ENCODE measurements around the gene HOXB4. TPM values are rescaled to one million over a fixed set of nuclear protein-coding genes. Genes with fewer than 3 reads are reported as not detected.

The HOXB4 gene
- total and polyA plus RNA-seq, 2 donors (not counting 1 experiment from before 2014, with no cell fraction given) = 3.8 to 8.9 TPM

GRCh38 chr17:48528936-48529682, 49.0 kb downstream of the HOXB4 start:
- TF ChIP-seq EZH2 (IDR thresholded peaks at IDR 0.05; ENCODE audit: low read length, missing control alignments) (no peak), CTCF (conservative IDR thresholded peaks at IDR 0.05 in 1 of 2, IDR thresholded peaks at IDR 0.05 in 1 of 2; ENCODE audit: low read depth in 1 of 2, low read length in 2 of 2) (no peak)
- Histone ChIP-seq H3K79me2 (ENCODE audit: control insufficient read depth, insufficient read depth, low read length) (no peaks in the 10 kb centered on the region), H3K9ac (ENCODE audit: insufficient read depth, low read length) (no peak overlapping the region), H3K27ac (ENCODE audit: insufficient read depth, low read length) (no peak overlapping the region), H3K9me3 (ENCODE audit: control insufficient read depth, insufficient read depth, low read depth, low read length) (no peaks in the 10 kb centered on the region), H2AFZ (ENCODE audit: low read length) (no peak overlapping the region), H3K4me3 (replicated peaks in 1 of 4; ENCODE audit: control extremely low read depth in 1 of 4, insufficient read depth in 1 of 4, low read depth in 3 of 4, low read length in 4 of 4) (no peak overlapping the region), H3K4me1 (ENCODE audit: control insufficient read depth, extremely low read depth, insufficient read depth, low read length) (no peaks in the 10 kb centered on the region), H3K36me3 (ENCODE audit: control insufficient read depth, insufficient read depth, low read length) (no peaks in the 10 kb centered on the region), H3K4me2 (ENCODE audit: extremely low read depth, insufficient read depth, low read length) (no peak overlapping the region), H4K20me1 (ENCODE audit: control insufficient read depth, extremely low read depth, insufficient read depth, low read length) (no peaks in the 10 kb centered on the region), H3K27me3 (ENCODE audit: control insufficient read depth, insufficient read depth, low read length) (no peaks in the 10 kb centered on the region)
- DNase-seq (ENCODE audit: low read depth in 2 of 2) = no peak

- H3K9me3 ChIP-seq (ENCODE audit: control insufficient read depth, insufficient read depth, low read depth, low read length) = no peaks in the 10 kb centered on the region
- no peaks in the 10 kb centered on the region for H3K4me1 ChIP-seq (ENCODE audit: control insufficient read depth, extremely low read depth, insufficient read depth, low read length)
- H3K79me2 ChIP-seq (ENCODE audit: control insufficient read depth, insufficient read depth, low read length) = no peaks in the 10 kb centered on the region
- no peak for TF ChIP-seq EZH2 (IDR thresholded peaks at IDR 0.05; ENCODE audit: low read length, missing control alignments)
- TF ChIP-seq CTCF (conservative IDR thresholded peaks at IDR 0.05 in 1 of 2, IDR thresholded peaks at IDR 0.05 in 1 of 2; ENCODE audit: low read depth in 1 of 2, low read length in 2 of 2) = no peak
- H3K4me2 ChIP-seq (ENCODE audit: extremely low read depth, insufficient read depth, low read length) = no peak overlapping the region
- H3K4me3 ChIP-seq (replicated peaks in 1 of 4; ENCODE audit: control extremely low read depth in 1 of 4, insufficient read depth in 1 of 4, low read depth in 3 of 4, low read length in 4 of 4) = no peak overlapping the region
- H3K9ac ChIP-seq (ENCODE audit: insufficient read depth, low read length) = no peak overlapping the region
- no peak overlapping the region for H2AFZ ChIP-seq (ENCODE audit: low read length)
- no peaks in the 10 kb centered on the region for H3K36me3 ChIP-seq (ENCODE audit: control insufficient read depth, insufficient read depth, low read length)
- H3K27ac ChIP-seq (ENCODE audit: insufficient read depth, low read length) = no peak overlapping the region
- DNase-seq (ENCODE audit: low read depth in 2 of 2) = no peak
- no peaks in the 10 kb centered on the region for H3K27me3 ChIP-seq (ENCODE audit: control insufficient read depth, insufficient read depth, low read length)
- no peaks in the 10 kb centered on the region for H4K20me1 ChIP-seq (ENCODE audit: control insufficient read depth, extremely low read depth, insufficient read depth, low read length)
Measured at GRCh38 chr17:48528153-48528935, 49.8 kb downstream of the HOXB4 start.

GRCh38 chr17:48527547-48527932, 50.6 kb downstream of the HOXB4 start:
- no peaks in the 10 kb centered on the region for H3K36me3 ChIP-seq (ENCODE audit: control insufficient read depth, insufficient read depth, low read length)
- no peak overlapping the region for H2AFZ ChIP-seq (ENCODE audit: low read length)
- no peak overlapping the region for H3K9ac ChIP-seq (ENCODE audit: insufficient read depth, low read length)
- no peaks in the 10 kb centered on the region for H3K27me3 ChIP-seq (ENCODE audit: control insufficient read depth, insufficient read depth, low read length)
- H4K20me1 ChIP-seq (ENCODE audit: control insufficient read depth, extremely low read depth, insufficient read depth, low read length) = no peaks in the 10 kb centered on the region
- no peaks in the 10 kb centered on the region for H3K9me3 ChIP-seq (ENCODE audit: control insufficient read depth, insufficient read depth, low read depth, low read length)
- TF ChIP-seq EZH2 (IDR thresholded peaks at IDR 0.05; ENCODE audit: low read length, missing control alignments) (no peak), CTCF (conservative IDR thresholded peaks at IDR 0.05 in 1 of 2, IDR thresholded peaks at IDR 0.05 in 1 of 2; ENCODE audit: low read depth in 1 of 2, low read length in 2 of 2) (no peak)
- DNase-seq (ENCODE audit: low read depth in 2 of 2) = no peak
- H3K4me2 ChIP-seq (ENCODE audit: extremely low read depth, insufficient read depth, low read length) = no peak overlapping the region
- H3K79me2 ChIP-seq (ENCODE audit: control insufficient read depth, insufficient read depth, low read length) = no peaks in the 10 kb centered on the region
- no peak overlapping the region for H3K4me3 ChIP-seq (replicated peaks in 1 of 4; ENCODE audit: control extremely low read depth in 1 of 4, insufficient read depth in 1 of 4, low read depth in 3 of 4, low read length in 4 of 4)
- H3K27ac ChIP-seq (ENCODE audit: insufficient read depth, low read length) = no peak overlapping the region
- peaks cover 2% of the 10 kb centered on the region for H3K4me1 ChIP-seq (ENCODE audit: control insufficient read depth, extremely low read depth, insufficient read depth, low read length)
